ENCODE results near the gene MRPL2.

- no peak for TF ChIP-seq CTCF (IDR thresholded peaks at IDR 0.05 in 8 of 11, conservative IDR thresholded peaks at IDR 0.05 in 3 of 11)
- no peak for TF ChIP-seq POLR2A (IDR thresholded peaks at IDR 0.05)
- TF ChIP-seq POLR2AphosphoS5 (IDR thresholded peaks at IDR 0.05), result no peak
Observed at GRCh38 chr6:43077981-43078511, 18.8 kb upstream of the MRPL2 start.
